DMS53 treated with DMSO at 0.1 percent for 48 hours (cell line): ENCODE measurements around the gene PLCXD3.
A peak's percentile ranks its signal among the peaks of the same experiment; 100 is the strongest.

ENCODE experiments used
- DNase-seq: peaks from one replicate; lab custom pipeline; 2025; ENCODE audit not compliant: unreplicated experiment; lab: John Stamatoyannopoulos, UW

PLCXD3 gene, protein sequence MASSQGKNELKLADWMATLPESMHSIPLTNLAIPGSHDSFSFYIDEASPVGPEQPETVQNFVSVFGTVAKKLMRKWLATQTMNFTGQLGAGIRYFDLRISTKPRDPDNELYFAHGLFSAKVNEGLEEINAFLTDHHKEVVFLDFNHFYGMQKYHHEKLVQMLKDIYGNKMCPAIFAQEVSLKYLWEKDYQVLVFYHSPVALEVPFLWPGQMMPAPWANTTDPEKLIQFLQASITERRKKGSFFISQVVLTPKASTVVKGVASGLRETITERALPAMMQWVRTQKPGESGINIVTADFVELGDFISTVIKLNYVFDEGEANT

GRCh38 chr5:41510176-41510831 lies at the start of gene PLCXD3:
TSS of gene PLCXD3 (minus strand) at chr5:41510601. CDS start at chr5:41510526, 75 bp downstream.
- peak; percentile 32 for DNase-seq

DNA sequence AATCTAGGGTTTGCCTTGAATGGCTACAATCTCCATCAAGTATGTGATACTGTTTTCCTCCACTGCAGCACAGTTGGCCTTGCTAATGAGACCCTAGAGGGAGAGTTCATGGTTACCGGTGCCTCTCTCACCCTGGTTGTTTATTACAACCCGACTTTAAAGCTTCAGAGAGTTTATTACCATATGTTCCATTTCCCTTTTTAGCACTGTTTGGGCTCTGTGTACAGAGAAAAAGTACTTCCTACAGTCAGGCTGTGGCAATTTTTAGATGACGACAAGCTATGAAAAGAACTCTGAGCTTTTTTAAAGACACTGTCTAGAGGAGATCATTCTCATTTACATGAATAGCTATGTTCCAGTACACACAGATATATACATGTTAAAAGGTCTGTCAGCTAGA lies 48.8 kb upstream of the PLCXD3 start:
- no peak for DNase-seq

DNA sequence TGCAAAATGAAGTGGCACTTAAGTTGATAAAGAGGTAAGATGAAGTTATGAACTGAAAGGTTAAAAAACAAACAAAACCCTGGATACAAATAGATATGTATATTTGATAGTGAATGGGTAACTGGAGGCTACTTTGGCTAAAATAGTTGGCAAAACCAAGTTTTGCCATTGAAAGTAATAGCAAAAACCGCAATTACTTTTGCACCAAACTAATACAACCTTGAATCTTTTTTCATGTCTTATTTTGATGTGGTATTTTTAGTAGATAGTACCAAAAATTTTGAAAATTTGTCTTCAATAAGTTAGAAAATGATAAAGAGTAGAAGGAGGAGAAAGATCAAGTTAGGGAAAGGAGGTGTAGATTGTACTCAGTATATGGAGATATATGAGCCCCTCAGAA lies 47.9 kb upstream of the PLCXD3 start:
- DNase-seq, result no peak

DNA sequence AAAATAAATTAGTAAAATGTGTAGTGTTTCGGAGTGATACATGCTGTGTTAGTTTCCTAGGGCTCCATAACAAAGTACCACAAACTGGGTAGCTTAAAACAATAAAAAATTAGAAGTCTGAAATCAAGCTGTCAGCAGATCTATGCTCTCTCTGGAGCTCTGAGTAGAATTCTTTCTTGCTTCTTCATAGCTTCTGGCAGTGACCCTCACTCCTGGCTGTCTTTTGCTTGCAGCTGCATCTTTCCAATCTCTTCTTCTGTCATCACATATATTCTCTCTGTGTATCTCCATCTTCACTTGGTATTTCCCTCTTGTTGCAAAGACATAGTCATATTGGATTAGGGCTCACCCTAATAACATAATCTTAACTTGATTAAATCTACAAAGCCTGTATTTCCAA lies 37.6 kb upstream of the PLCXD3 start:
- no peak for DNase-seq

GRCh38 chr5:41542183-41542582 lies 31.8 kb upstream of the PLCXD3 start:
- no peak for DNase-seq

DNA sequence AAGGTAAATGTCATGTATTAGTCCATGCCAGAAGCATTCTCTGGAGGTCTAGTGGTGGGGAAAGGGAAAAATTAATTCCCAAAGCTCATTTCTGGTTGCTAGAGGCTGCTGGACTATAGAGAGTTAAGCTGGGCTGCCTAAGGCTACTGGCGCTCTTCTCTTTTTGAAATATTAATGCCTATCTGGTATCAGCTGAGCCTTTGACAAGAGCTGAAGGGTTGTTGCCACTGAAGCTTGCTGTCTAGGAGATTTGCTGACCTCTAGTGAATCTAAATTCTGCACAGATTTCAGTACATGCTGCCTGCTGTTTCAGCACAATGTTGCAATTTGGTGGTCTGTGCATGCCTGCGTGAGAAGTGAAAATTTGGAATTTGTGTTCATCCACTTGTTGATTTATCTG lies 29.1 kb upstream of the PLCXD3 start:
- no peak for DNase-seq

DNA sequence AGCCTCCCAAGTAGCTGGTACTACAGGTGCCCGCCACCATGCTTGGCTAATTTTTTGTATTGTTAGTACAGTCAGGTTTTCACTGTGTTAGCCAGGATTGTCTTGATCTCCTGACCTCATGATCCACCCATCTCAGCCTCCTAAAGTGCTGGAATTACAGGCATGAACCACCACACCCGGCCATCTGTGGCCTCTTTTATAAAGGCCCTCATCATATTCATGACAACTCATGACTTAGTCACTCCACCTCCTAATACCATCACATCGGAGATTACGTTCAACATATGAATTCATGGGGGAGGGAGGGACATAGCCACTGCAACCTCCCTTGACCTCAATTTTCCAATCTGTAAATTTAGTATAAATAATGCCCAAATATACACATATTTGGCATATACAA lies 27.2 kb upstream of the PLCXD3 start:
- DNase-seq, result no peak

DNA sequence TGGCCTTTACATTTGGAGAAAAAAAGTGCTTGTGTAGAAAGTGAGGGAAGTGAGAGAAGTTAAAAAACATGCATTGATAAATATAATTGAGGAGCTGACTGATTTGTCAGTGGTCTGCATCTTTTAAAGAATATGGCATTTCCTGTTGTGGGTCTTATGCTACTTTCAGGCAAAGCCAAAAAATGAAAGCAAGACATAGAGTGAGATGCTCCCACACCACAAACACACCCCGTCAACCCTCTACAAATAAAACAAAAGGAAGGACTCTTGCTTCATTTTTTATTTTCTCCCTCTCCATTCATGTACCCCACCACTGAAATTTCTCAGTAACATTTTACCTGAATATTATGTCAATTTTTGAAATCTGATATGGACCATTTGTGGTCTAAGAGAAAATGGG lies 22.1 kb upstream of the PLCXD3 start:
- DNase-seq, result no peak

GRCh38 chr5:41527201-41527779 lies 16.9 kb upstream of the PLCXD3 start:
- DNase-seq, result no peak

DNA sequence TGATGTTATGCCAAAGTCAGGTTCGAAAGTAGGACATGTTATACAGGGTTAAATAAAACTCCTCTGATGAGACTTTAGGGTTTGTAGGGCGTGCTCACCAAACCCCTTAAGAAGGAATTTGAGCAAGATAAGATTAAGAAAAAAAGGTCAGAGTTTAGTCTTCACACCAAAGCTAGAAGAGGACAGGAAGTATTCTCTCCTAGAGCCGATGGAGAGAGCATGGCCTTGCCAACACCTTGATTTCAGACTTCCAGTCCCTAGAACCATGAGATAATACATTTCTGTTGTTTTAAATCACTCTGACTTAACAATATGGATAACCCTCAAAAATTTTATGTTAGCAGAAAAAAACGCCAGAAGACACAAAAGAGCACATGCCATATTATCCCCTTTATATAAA lies 16.3 kb upstream of the PLCXD3 start:
- DNase-seq, result no peak

DNA sequence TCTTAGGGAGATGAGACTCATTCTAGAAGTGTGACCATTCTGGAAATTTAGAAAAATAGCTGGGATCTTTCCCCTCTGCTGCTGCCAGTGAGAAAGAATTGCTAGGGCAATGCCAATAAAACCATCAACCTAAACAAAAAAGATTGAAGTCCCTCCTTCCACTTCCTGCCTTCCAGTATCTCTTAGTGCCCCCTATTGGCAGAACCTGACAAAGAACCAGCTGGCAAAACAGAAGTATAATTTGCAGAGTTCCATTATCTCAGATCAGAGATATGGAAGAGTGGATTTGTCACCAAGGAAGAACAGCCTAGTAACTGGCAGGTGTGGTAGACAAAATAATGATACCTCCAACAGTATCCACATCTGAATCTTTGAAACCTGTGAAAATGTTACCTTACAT lies 13.8 kb upstream of the PLCXD3 start:
- DNase-seq, result no peak

GRCh38 chr5:41522193-41522786 lies 11.9 kb upstream of the PLCXD3 start:
- DNase-seq, result no peak

GRCh38 chr5:41519801-41520200 lies 9.4 kb upstream of the PLCXD3 start:
- no peak for DNase-seq

- no peak for DNase-seq
Observed at GRCh38 chr5:41517909-41518308, 7.5 kb upstream of the PLCXD3 start.

- DNase-seq, result no peak
Observed at GRCh38 chr5:41511241-41511640, 840 bp upstream of the PLCXD3 start.

DNA sequence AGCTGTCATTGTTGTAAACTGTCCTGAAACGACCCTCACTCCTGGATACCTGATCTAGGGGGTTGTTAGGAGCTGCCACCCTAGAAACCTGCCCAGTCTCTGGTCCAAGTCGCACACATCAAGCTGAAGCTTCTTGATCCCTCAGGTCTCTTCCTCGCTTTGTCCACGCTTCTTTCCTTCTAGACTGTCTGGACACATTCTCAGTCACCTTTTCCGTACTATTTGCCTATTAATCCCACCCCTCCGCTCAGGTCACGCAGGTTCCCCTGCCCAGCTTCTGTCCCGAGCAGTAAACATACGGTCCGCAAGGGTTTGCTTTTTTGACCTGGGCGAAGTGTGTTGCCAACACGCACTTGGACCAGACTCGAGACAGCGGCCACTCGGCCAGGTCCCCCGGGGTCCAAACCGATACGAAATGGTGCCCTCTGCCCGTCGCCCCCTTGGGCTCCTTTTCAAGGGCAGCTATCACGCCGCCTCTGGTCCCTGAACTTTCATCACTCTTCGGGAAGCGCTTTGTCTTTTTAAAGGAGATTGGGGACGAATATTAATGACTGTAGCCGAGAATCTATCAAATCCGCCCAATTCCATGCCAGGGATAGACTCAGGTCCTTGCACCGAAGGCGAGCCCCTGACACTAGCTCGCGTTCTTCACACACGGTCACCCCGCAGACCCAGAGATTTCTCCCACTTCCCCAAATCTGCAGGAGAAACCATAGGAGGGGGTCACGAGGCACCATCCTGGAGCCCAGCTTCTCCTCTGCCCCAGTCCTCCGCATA lies 814 bp downstream of the PLCXD3 start:
- DNase-seq, result no peak

DNA sequence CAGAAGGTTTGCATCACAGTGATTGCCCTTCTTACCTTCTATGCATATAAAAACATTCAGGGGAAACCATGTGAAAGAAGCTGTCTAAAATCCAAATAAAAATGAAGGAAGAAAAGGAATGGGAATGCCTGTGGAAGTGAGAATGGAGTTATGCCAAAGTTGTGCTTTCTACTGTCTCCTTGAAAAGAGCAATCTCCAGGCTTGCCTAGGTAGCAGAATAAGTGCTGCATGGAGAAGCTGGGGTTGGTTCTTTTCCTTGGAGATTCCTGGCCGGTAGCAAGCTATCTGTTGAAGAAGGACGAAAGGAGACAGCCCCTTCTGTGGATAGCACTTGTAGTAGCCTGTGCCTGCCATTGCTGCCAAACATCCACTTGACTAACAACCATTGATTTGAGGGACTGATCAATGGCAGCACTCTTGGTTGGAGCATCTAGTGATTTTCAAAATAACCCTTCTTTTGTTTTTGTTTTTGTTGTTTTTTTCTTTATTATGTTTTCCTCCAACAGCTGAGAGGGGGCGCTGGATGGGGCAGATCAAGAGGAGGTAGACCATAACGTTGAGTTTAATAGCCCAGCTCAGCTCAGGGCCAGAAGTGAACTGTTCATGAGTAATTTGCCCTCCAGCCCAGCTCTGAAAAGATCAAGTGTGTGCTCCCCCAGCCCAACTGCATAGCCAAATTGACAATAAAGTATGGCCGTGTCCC lies 1.6 kb downstream of the PLCXD3 start:
- DNase-seq, result no peak

- DNase-seq, result no peak
Observed at GRCh38 chr5:41508186-41508585, 2.2 kb downstream of the PLCXD3 start.

GRCh38 chr5:41507501-41507900 lies 2.9 kb downstream of the PLCXD3 start:
- DNase-seq, result no peak

GRCh38 chr5:41503860-41504259 lies 6.5 kb downstream of the PLCXD3 start:
- no peak for DNase-seq

- DNase-seq, result no peak
Observed at GRCh38 chr5:41503310-41503709, 7.1 kb downstream of the PLCXD3 start.
